ENCODE measurements around the gene EPHB2. TPM values are rescaled to one million over a fixed set of nuclear protein-coding genes. Genes with fewer than 3 reads are reported as not detected.
A peak's percentile ranks its signal among the peaks of the same experiment; 100 is the strongest.

Gene EPHB2
- total RNA-seq, 1 donor from 2014 or later, result 5.0 TPM

- intact Hi-C loops (cut with DNase I), result no loop called here
Observed at GRCh38 chr1:22857661-22858060, 147.0 kb downstream of the EPHB2 start.

GRCh38 chr1:22860414-22860800 is 149.8 kb downstream of the EPHB2 start:
- Histone ChIP-seq H3K4me3 (no peak overlapping the region), H3K27me3 (ENCODE audit: low read depth) (no peaks in the 10 kb centered on the region), H3K9me3 (no peaks in the 10 kb centered on the region), H3K36me3 (no peaks in the 10 kb centered on the region), H3K27ac (no peak overlapping the region), H3K4me1 (no peaks in the 10 kb centered on the region)
- TF ChIP-seq CTCF (IDR thresholded peaks at IDR 0.05), result no peak
- ATAC-seq (no peak), DNase-seq (no peak)
- intact Hi-C loops (cut with DNase I), result no loop called here

More at GRCh38 chr1:22857661-22858060, 147.0 kb downstream of the EPHB2 start:
- DNase-seq (no peak), ATAC-seq (no peak)
- Histone ChIP-seq H3K36me3 (no peaks in the 10 kb centered on the region), H3K4me1 (no peaks in the 10 kb centered on the region), H3K27me3 (ENCODE audit: low read depth) (no peaks in the 10 kb centered on the region), H3K27ac (no peak overlapping the region), H3K4me3 (no peak overlapping the region), H3K9me3 (no peaks in the 10 kb centered on the region)
- TF ChIP-seq CTCF (IDR thresholded peaks at IDR 0.05), result no peak

GRCh38 chr1:22860883-22861385 is 150.3 kb downstream of the EPHB2 start:
- no peaks in the 10 kb centered on the region for H3K9me3 ChIP-seq
- TF ChIP-seq CTCF (IDR thresholded peaks at IDR 0.05), result no peak
- intact Hi-C loops (cut with DNase I), result no loop called here
- ATAC-seq (no peak), DNase-seq (no peak)
- no peaks in the 10 kb centered on the region for H3K36me3 ChIP-seq
- no peak overlapping the region for H3K27ac ChIP-seq
- no peaks in the 10 kb centered on the region for H3K4me1 ChIP-seq
- no peaks in the 10 kb centered on the region for H3K27me3 ChIP-seq (ENCODE audit: low read depth)
- H3K4me3 ChIP-seq, result no peak overlapping the region

- ATAC-seq, result peak; percentile 61 to 84
Observed at GRCh38 chr1:22861764-22862440, 151.3 kb downstream of the EPHB2 start.

GRCh38 chr1:22862752-22863151 is 152.1 kb downstream of the EPHB2 start:
- Histone ChIP-seq H3K27me3 (ENCODE audit: low read depth) (no peaks in the 10 kb centered on the region), H3K4me3 (no peak overlapping the region), H3K4me1 (no peaks in the 10 kb centered on the region), H3K27ac (no peak overlapping the region), H3K36me3 (no peaks in the 10 kb centered on the region), H3K9me3 (no peaks in the 10 kb centered on the region)
- no peak for ATAC-seq
- no peak for DNase-seq
- no peak for TF ChIP-seq CTCF (IDR thresholded peaks at IDR 0.05)
- intact Hi-C loops (cut with DNase I), result no loop called here

More at GRCh38 chr1:22861764-22862440, 151.3 kb downstream of the EPHB2 start:
- H3K4me3 ChIP-seq, result no peak overlapping the region
- TF ChIP-seq CTCF (IDR thresholded peaks at IDR 0.05), result peak; percentile 73
- no peak for DNase-seq
- no peaks in the 10 kb centered on the region for H3K27me3 ChIP-seq (ENCODE audit: low read depth)
- no peaks in the 10 kb centered on the region for H3K4me1 ChIP-seq
- H3K9me3 ChIP-seq, result no peaks in the 10 kb centered on the region
- intact Hi-C loops (cut with DNase I), result no loop called here
- H3K27ac ChIP-seq, result no peak overlapping the region
- H3K36me3 ChIP-seq, result no peaks in the 10 kb centered on the region
